Stimulated activated memory B cell treated with anti-CD40 and anti-IgM and Interleukin-4, amounts not matched to agents 10 μg/mL and 1 μg/mL and 100 μg/mL, for 72 hours (primary cell): ENCODE data around the gene ARL14EPL.
A peak's percentile ranks its signal among the peaks of the same experiment; 100 is the strongest.

Source experiments
- ATAC-seq: fragments of 150-1000 bp; cut with Tn5 transposase; 2 replicates; pipeline ENCODE4 v1.10.0; 2021
- H3K27ac Mint-ChIP-seq: one replicate; pipeline ENCODE4 v1.8.0; 2022; ENCODE audit warnings: mild to moderate bottlenecking, mixed read lengths
- H3K27me3 Mint-ChIP-seq: one replicate; pipeline ENCODE4 v1.8.0; 2022; ENCODE audit warnings: mixed read lengths
- H3K36me3 Mint-ChIP-seq: one replicate; pipeline ENCODE4 v1.8.0; 2022; ENCODE audit warnings: mixed read lengths
- H3K4me1 Mint-ChIP-seq: one replicate; pipeline ENCODE4 v1.8.0; 2022; ENCODE audit warnings: mixed read lengths
- H3K4me3 Mint-ChIP-seq: one replicate; pipeline ENCODE4 v1.8.0; 2022; ENCODE audit warnings: mild to moderate bottlenecking, moderate library complexity, mixed read lengths
- H3K9me3 Mint-ChIP-seq: one replicate; pipeline ENCODE4 v1.8.0; 2022; ENCODE audit warnings: mixed read lengths

ARL14EPL gene

DNA sequence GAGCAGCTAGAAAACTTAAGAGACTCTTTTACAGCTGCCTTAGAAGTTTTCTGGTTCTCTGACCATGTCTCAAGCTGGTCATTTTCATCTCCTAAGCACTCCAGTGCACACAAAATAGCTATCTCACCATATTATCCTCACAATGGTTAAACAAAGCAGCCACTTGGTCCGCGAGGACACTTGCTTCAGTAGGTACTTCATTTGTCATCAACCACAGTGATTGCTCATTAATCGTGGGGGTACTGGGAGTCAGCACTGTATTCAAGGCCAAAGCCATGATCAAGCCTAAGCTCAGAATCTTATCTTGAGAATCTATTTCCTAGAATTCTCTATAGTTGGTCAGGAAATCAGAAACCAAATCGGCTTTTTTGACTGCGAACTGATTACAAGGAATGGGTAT lies 2.9 kb downstream of the ARL14EPL start:
- ATAC-seq: no peak
- H3K27ac Mint-ChIP-seq: peak overlapping the region; percentile 73
- H3K27me3 Mint-ChIP-seq: no peaks in the 10 kb centered on the region
- no peaks in the 10 kb centered on the region for H3K36me3 Mint-ChIP-seq
- no peak overlapping the region for H3K4me3 Mint-ChIP-seq
- peaks cover 51% of the 10 kb centered on the region for H3K4me1 Mint-ChIP-seq
- H3K9me3 Mint-ChIP-seq: no peaks in the 10 kb centered on the region

- H3K4me3 Mint-ChIP-seq: no peak overlapping the region
- H3K27me3 Mint-ChIP-seq: no peaks in the 10 kb centered on the region
- H3K27ac Mint-ChIP-seq: peak overlapping the region; percentile 14
These were observed 5.1 kb downstream of the ARL14EPL start for GRCh38 chr5:116037236-116037822.

DNA sequence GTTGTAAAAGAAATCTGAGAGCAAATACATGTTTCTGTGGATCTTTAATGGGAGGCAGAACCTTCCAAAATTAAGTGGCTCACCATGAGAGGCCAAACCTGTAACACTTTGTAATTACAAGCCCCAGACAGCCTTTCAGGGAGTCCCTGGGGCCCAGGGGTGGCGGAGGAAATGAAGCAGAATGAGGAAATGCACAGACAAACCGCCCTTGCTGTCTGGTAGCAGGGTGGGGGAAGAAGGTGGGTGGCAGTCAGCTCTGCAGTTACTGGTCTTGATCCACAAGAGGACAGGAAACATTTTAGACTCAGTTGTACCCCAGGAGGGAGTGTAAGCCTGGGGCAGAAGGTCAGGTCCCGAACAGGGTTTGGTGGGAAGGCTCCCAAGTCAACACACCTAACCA lies 6.5 kb downstream of the ARL14EPL start:
- ATAC-seq: peak; percentile 96
- peak overlapping the region; percentile 10 for H3K4me3 Mint-ChIP-seq
- no peaks in the 10 kb centered on the region for H3K27me3 Mint-ChIP-seq
- H3K27ac Mint-ChIP-seq: peak overlapping the region; percentile 91
- H3K36me3 Mint-ChIP-seq: no peaks in the 10 kb centered on the region
- peaks cover 42% of the 10 kb centered on the region for H3K4me1 Mint-ChIP-seq
- H3K9me3 Mint-ChIP-seq: no peaks in the 10 kb centered on the region

More at GRCh38 chr5:116037236-116037822, 5.1 kb downstream of the ARL14EPL start:
- H3K9me3 Mint-ChIP-seq: no peaks in the 10 kb centered on the region
- no peak for ATAC-seq
- H3K4me1 Mint-ChIP-seq: peaks cover 51% of the 10 kb centered on the region
- no peaks in the 10 kb centered on the region for H3K36me3 Mint-ChIP-seq

- H3K27me3 Mint-ChIP-seq: no peaks in the 10 kb centered on the region
These were observed 10.1 kb downstream of the ARL14EPL start for GRCh38 chr5:116042375-116042774.

DNA sequence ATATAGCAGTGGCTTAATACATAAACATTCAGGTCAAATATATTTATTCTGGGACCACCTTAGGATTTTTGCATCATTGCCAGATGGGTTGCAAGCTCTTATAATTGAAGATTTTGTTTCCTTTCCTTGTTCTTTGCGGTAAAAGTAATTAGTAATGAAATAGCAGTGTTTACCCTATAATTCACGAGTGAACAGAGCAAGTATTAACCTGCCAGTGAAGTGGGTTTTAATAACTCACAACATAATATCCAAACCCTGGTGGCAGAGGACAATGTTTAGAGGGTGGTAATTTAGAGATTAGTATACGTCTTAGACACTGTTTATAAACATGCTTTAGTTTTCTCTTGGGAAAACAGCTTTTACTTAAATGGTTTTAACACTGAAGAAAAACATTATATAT lies 11.8 kb downstream of the ARL14EPL start:
- no peak for ATAC-seq
- Mint-ChIP-seq H3K36me3 (no peaks in the 10 kb centered on the region), H3K27me3 (no peaks in the 10 kb centered on the region), H3K4me3 (no peak overlapping the region), H3K27ac (no peak overlapping the region), H3K9me3 (no peaks in the 10 kb centered on the region), H3K4me1 (peaks cover 7% of the 10 kb centered on the region)

More at GRCh38 chr5:116042375-116042774, 10.1 kb downstream of the ARL14EPL start:
- Mint-ChIP-seq H3K27ac (no peak overlapping the region), H3K9me3 (no peaks in the 10 kb centered on the region), H3K4me3 (no peak overlapping the region), H3K36me3 (no peaks in the 10 kb centered on the region), H3K4me1 (peaks cover 24% of the 10 kb centered on the region)
- ATAC-seq: no peak

DNA sequence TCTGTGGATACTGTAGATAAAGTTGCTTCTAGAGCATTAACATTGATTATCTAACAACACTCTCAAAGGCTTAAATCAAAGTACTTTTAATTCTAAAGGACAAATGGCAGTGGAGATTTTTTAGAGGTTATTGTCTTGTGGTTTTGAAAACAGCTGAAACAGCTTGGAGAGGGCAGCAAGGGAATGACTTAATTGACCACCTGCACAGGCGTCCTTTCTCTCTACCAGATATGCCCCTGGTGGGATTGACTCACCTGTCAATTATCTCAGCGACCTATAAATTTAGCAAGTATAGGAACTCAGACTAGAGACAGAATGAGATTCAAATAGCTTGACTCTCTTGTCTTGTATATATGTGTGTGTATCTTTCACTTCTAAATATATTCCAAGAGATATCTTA lies 13.5 kb downstream of the ARL14EPL start:
- H3K27ac Mint-ChIP-seq: no peak overlapping the region
- H3K36me3 Mint-ChIP-seq: no peaks in the 10 kb centered on the region
- no peaks in the 10 kb centered on the region for H3K4me1 Mint-ChIP-seq
- H3K4me3 Mint-ChIP-seq: no peak overlapping the region
- no peaks in the 10 kb centered on the region for H3K9me3 Mint-ChIP-seq
- no peaks in the 10 kb centered on the region for H3K27me3 Mint-ChIP-seq
- no peak for ATAC-seq

DNA sequence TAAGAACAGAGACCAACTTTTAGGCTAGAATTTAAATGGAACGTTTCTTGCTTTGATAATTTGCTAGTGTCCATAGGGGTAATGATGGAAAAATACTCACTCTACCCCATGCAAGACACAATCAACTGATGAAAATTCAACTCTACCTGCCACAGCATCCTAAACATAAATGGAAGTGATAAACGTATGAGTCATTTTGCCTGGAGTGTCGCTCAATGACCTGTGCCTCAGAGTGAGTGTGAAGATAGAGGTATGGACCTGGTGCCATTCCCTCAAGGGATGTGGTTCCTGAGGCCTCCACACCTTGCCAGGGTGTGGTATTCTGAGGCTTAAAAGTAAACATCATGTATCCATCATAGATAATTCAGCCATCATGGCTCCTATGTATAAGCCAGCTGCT lies 14.0 kb downstream of the ARL14EPL start:
- Mint-ChIP-seq H3K36me3 (no peaks in the 10 kb centered on the region), H3K27ac (no peak overlapping the region), H3K9me3 (no peaks in the 10 kb centered on the region), H3K27me3 (no peaks in the 10 kb centered on the region), H3K4me3 (no peak overlapping the region), H3K4me1 (no peaks in the 10 kb centered on the region)
- ATAC-seq: no peak

GRCh38 chr5:116046823-116047222 lies 14.6 kb downstream of the ARL14EPL start:
- no peaks in the 10 kb centered on the region for H3K36me3 Mint-ChIP-seq
- H3K27me3 Mint-ChIP-seq: no peaks in the 10 kb centered on the region
- no peak overlapping the region for H3K27ac Mint-ChIP-seq
- H3K9me3 Mint-ChIP-seq: no peaks in the 10 kb centered on the region
- H3K4me1 Mint-ChIP-seq: no peaks in the 10 kb centered on the region
- ATAC-seq: no peak
- H3K4me3 Mint-ChIP-seq: no peak overlapping the region

- H3K9me3 Mint-ChIP-seq: no peaks in the 10 kb centered on the region
- ATAC-seq: no peak
- no peak overlapping the region for H3K4me3 Mint-ChIP-seq
- H3K27me3 Mint-ChIP-seq: no peaks in the 10 kb centered on the region
- peaks cover 10% of the 10 kb centered on the region for H3K4me1 Mint-ChIP-seq
- no peak overlapping the region for H3K27ac Mint-ChIP-seq
- no peaks in the 10 kb centered on the region for H3K36me3 Mint-ChIP-seq
These were observed 26.2 kb downstream of the ARL14EPL start for GRCh38 chr5:116058346-116058936.

DNA sequence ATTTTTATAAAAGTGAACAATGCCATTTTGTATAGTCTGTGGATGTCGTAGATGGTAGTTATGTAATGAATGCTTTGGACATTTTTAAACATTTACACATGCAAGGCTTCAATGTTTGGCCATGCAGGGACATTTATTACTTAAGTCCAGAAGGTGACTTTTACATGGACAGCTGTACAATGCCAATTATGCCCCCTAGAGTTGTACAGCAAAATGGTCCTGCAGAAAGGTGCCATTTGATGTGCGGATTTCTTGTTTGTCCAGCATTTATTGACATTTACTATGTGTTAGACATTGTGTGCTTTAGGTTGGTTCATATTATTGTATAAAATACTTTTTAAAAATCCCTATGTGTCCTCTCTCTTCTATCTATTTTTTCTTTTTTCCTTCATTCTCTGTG lies 30.1 kb downstream of the ARL14EPL start:
- ATAC-seq: no peak
- Mint-ChIP-seq H3K27ac (no peak overlapping the region), H3K9me3 (no peaks in the 10 kb centered on the region), H3K4me3 (no peak overlapping the region), H3K36me3 (no peaks in the 10 kb centered on the region), H3K27me3 (no peaks in the 10 kb centered on the region), H3K4me1 (peaks cover 10% of the 10 kb centered on the region)

GRCh38 chr5:116063950-116064349 lies 31.7 kb downstream of the ARL14EPL start:
- no peak overlapping the region for H3K27ac Mint-ChIP-seq
- no peak overlapping the region for H3K4me3 Mint-ChIP-seq
- no peaks in the 10 kb centered on the region for H3K27me3 Mint-ChIP-seq
- H3K9me3 Mint-ChIP-seq: no peaks in the 10 kb centered on the region
- H3K4me1 Mint-ChIP-seq: peaks cover under 1% of the 10 kb centered on the region
- ATAC-seq: no peak
- H3K36me3 Mint-ChIP-seq: no peaks in the 10 kb centered on the region

DNA sequence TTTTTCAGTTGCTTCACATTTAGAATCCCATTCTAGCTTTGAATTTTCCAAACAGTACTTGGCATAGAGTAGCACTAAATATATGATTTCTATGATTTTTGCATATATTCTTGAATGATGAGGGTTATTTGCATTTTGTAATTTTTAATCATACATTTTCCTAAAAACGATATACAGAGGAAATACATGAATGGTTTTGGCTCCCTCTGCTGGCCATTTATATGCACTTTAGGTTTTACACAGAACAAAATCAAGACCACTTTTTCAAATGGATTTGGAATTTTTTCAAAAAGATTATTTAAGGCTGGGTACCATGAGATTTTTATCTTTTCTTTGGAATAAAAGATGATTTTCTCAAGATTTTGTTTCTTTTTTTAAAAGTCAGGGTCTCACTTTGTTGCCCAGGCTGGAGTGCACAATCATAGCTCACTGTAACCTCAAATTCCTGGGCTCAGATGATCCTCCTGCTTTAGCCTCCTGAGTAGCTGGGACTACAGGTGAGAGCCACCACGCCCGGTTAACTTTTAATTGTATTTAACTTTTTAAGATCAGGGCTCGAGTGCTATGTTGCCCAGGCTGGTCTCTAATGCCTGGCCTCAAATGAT lies 35.9 kb downstream of the ARL14EPL start:
- H3K27me3 Mint-ChIP-seq: no peaks in the 10 kb centered on the region
- no peak overlapping the region for H3K27ac Mint-ChIP-seq
- H3K36me3 Mint-ChIP-seq: no peaks in the 10 kb centered on the region
- H3K4me1 Mint-ChIP-seq: no peaks in the 10 kb centered on the region
- no peak overlapping the region for H3K4me3 Mint-ChIP-seq
- no peak for ATAC-seq
- no peaks in the 10 kb centered on the region for H3K9me3 Mint-ChIP-seq

- no peaks in the 10 kb centered on the region for H3K36me3 Mint-ChIP-seq
- H3K27ac Mint-ChIP-seq: no peak overlapping the region
- peaks cover 14% of the 10 kb centered on the region for H3K4me1 Mint-ChIP-seq
- no peaks in the 10 kb centered on the region for H3K27me3 Mint-ChIP-seq
- H3K9me3 Mint-ChIP-seq: no peaks in the 10 kb centered on the region
- no peak overlapping the region for H3K4me3 Mint-ChIP-seq
- ATAC-seq: no peak
These were observed 38.9 kb downstream of the ARL14EPL start for GRCh38 chr5:116071211-116071610.

DNA sequence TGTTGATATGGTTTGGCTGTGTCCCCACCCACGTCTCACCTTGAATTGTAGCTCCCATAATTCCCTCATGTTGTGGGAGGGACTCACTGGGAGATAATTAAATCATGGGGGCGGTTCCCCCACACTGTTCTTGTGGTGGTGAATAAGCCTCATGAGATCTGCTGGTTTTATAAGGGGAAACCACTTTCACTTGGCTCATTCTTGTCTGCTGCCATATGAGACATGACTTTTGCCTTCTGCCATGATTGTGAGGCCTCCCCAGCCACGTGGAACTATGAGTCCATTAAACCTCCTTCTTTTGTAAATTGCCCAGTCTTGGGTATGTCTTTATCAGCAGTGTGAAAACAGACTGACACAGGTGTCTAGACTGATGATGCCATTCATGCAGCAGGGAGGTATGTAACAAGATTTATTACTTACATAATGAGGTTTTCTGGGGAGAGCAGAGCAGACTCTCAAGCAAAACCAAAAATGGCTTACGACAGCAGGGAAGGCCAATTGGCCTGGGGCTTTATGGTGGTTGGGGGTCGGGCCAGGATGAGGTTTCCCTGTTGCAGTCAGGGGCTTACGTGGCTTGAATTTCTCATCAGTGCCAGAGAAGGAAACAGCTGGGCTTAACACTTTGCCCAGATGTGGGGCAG lies 43.0 kb downstream of the ARL14EPL start:
- peak overlapping the region; percentile 18 for H3K4me3 Mint-ChIP-seq
- peak overlapping the region; percentile 88 for H3K27ac Mint-ChIP-seq
- H3K4me1 Mint-ChIP-seq: peaks cover 27% of the 10 kb centered on the region
- no peaks in the 10 kb centered on the region for H3K27me3 Mint-ChIP-seq
- H3K9me3 Mint-ChIP-seq: no peaks in the 10 kb centered on the region
- no peak for ATAC-seq
- no peaks in the 10 kb centered on the region for H3K36me3 Mint-ChIP-seq

DNA sequence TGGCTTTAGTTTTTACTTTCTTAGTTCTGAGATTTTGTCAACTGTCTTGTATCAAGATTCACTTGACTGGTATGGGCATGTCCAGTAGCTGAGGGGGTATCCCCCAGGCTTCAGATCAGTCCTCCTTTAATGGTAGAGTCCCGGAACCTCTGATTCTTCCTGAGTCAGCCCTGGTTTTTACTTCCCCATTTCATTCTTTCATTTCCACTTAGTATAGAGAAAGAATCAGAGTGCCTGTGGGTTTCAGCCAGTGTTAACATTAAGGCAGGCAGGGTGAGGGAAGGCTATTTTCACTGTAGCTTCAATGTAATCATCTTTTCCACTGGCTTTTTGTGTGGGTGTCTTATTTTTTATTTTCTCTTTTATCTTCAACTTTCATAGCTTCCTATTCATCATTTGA lies 44.2 kb downstream of the ARL14EPL start:
- H3K27ac Mint-ChIP-seq: peak overlapping the region; percentile 88
- no peaks in the 10 kb centered on the region for H3K36me3 Mint-ChIP-seq
- ATAC-seq: peak; percentile 98
- H3K4me3 Mint-ChIP-seq: peak overlapping the region; percentile 73
- H3K4me1 Mint-ChIP-seq: peaks cover 36% of the 10 kb centered on the region
- no peaks in the 10 kb centered on the region for H3K9me3 Mint-ChIP-seq
- H3K27me3 Mint-ChIP-seq: no peaks in the 10 kb centered on the region

GRCh38 chr5:116078199-116078598 lies 45.9 kb downstream of the ARL14EPL start:
- Mint-ChIP-seq H3K27me3 (no peaks in the 10 kb centered on the region), H3K9me3 (no peaks in the 10 kb centered on the region), H3K4me1 (peaks cover 50% of the 10 kb centered on the region), H3K27ac (no peak overlapping the region), H3K36me3 (peaks cover 8% of the 10 kb centered on the region), H3K4me3 (no peak overlapping the region)
- ATAC-seq: no peak
